M059J (cell line): ENCODE data around the gene EEPD1. TPM values are rescaled to one million over a fixed set of nuclear protein-coding genes. Genes with fewer than 3 reads are reported as not detected.

ENCODE experiments used
- DNase-seq: peaks from one replicate; pipeline ENCODE4 v3.0.0-alpha.2; 2012; ENCODE audit warnings: low read depth
- total RNA-seq: library from RNA; depleted of rRNA; stranded (reverse); fragments of >200 nt; shearing (Covaris generic); gene quantifications from 2 replicates; pipeline ENCODE4 v1.2.3, GENCODE V29; 2014

The EEPD1 gene
- total RNA-seq, 1 experiment from 2014 or later: 12.3 TPM

DNA sequence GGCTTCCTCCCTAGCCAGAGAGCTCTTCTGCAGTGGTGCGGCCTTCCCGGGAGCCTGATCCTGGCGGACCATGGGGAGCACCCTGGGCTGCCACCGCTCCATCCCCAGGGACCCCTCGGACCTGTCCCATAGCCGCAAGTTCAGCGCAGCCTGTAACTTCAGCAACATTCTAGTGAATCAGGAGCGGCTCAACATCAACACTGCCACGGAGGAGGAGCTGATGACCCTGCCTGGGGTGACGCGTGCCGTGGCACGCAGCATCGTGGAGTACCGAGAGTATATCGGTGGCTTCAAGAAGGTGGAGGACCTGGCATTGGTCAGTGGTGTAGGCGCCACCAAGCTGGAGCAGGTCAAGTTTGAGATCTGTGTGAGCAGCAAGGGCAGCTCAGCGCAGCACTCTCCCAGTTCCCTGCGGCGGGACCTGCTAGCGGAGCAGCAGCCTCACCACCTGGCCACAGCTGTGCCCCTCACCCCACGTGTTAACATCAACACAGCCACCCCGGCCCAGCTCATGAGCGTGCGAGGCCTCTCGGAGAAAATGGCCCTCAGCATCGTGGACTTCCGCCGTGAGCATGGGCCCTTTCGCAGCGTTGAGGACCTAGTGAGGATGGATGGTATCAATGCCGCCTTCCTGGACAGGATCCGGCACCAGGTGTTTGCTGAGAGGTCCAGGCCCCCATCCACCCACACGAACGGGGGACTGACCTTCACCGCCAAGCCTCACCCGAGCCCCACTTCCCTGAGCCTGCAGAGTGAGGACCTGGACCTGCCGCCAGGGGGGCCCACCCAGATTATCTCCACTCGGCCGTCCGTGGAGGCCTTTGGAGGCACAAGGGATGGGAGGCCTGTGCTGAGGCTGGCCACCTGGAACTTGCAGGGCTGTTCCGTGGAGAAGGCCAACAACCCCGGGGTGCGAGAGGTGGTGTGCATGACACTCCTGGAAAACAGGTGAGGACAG, 1.5 kb downstream of the EEPD1 start:
- no peak for DNase-seq

DNA sequence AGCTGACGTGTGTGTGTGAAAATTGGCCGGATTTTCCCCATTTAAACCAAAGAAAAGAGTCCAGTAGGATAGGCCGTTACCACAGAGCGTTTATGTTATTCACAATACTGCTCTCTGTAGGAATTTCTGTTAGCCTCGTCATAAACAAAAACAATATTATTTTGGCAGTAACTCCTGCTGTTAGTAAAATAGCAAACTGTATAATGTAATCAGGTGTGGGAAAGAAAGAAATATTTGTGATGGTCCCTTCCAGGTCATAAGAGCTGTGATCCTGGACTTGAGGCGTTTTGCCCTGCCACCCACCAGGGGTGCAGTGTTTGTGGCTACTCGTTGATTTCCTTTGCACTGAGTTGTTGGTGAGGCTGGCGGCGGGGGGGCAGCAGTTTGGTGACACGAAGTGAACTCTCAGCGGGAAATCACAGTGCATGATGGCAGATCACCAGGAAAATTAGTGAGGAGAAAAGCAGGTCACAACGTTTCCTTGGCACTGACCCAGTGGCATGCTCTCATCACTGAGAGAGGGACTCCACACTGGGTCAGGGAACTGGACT, 2.8 kb downstream of the EEPD1 start:
- peak; percentile 78 for DNase-seq

DNA sequence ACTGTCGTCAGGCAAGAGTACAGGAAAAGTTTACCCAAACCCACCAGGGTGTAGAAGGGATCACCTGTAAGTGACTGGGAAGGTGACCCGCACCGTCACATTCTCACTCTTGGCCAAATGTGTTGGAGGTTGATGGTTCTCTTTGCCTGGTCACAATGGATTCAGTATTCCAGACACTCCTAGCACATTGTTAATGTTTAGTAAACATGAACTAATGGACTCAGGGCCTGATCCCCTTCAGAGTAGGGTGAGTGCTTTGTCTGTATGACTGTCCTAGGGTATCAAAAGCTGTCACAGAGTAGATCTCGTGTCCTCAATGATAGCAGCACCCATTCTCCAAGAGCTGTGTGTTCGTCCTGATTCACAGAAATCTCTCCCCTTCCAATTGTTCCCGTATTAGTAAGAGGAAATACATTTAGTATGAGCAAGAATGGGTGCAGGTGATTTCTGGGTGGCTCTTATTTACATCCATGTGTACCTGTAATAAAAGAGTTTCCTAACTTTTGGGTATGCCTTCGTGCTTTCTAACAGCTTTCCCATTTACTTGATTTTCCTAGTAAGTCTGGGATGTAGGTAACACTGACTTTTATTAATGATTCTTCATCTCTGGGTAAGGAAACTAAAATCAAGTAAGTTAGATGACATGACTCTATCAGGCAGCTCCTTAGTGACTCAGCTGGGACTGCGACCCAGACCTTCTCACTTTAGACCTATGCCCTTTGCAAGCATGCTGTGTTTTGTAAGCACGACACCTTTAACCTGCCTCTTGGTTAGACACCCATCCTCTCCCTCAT, 4.7 kb downstream of the EEPD1 start:
- no peak for DNase-seq

DNA sequence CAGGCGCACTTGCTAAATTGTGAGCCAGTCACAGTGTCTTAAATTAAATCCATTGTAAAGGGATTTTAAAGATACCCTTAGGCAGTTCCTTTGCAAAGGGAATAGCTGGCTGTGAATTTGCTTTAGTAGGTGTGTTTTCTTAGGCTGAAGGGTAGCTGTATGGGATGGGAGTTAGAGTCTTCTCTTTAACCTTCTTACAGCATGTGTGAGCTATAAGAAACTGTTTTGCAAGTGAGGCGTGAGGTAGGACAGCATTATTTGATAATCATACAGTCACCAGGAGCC, 5.2 kb downstream of the EEPD1 start:
- DNase-seq: no peak

DNA sequence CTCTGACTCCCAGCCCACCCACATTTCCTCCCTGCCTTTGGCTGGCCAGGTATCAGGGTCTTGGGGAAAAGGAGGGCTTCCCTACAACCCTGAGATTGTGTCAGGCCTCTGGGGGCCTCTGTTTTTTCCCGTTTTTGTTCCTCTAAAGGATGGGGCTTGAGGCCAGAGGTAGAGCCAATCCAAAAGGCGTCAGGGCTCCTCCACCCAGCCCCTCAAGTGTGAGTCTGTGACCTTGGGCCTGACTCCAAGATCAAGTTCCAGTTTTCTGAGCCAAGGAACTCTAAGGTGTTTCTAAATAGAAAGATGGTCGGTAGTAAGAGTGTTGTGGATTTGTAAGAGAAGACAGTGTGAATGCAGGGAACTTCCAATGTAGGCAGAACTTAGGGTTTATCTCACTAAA, 6.6 kb downstream of the EEPD1 start:
- DNase-seq: no peak

DNA sequence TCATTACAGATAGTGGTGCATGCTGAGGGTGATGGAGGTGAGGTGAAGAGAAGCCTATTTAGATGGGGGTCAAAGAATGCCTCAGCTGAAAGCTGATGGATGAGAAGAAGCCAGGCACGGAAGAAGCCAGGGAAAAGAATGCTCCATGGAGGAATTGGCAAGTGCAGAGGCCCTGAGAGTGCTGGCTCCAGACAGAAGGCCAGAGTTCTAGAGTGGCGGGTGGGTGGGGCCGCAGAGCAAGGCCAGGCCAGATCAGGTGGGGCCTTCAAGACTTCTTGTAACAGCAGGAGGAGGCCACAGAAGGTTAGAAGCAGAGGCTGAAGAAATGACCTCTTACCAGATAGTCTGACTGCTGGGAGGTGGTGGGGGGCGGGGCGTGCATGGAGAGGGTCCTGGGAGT, 7.3 kb downstream of the EEPD1 start:
- no peak for DNase-seq

DNA sequence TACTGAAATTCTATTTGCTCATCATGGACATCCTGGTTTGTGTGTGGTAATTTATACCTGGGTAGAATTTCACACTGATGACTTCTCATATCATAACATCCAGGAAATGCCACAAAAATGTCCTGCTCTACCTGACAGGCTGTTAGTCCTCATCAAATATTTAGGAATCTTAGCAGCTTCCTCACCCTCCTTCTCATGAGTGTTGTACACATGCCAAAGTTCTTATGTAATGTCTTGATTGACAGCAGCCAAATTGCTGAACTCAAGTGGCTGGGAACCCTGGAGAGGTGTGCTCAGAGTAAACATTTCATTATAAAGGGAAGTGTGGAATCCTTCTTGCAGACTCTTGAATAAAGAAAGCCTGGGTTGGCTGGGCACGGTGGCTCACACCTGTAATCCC, 8.9 kb downstream of the EEPD1 start:
- peak; percentile 32 for DNase-seq

DNA sequence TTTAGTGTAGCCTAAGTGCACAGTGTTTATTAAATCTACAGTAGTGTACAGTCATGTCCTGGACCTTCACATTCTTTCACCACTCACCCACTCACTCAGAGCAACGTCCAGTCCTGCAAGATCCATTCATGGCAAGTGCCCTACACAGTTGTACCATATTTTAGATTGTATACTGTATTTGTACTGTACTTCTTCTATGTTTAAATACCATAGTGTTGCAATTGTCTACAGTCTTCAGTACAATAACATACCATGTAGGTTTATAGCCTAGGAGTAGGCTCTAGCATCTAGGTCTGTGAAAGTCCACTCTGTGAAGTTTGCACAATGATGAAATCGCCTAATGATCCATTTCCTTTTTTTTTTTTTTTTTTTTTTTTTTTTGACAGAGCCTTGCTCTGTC, 12.0 kb downstream of the EEPD1 start:
- no peak for DNase-seq

DNA sequence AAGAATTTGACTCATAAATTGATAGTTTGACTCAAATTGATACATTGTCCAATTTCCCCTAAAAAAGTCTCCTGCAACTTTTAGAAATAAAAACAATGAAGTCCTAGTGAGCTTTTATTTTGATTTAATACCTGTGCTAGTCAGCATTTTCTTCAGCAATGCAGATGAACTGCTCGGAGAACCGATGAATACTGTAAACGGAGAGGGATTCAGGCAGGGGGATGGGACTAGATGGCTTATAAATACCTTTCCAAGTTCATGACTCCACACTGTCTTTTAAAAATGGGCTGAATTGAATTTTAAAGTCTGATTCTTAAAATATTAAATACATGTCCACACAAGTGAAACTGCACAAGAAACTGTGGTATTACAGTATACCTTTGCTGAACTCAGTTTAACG, 12.7 kb downstream of the EEPD1 start:
- DNase-seq: no peak

DNA sequence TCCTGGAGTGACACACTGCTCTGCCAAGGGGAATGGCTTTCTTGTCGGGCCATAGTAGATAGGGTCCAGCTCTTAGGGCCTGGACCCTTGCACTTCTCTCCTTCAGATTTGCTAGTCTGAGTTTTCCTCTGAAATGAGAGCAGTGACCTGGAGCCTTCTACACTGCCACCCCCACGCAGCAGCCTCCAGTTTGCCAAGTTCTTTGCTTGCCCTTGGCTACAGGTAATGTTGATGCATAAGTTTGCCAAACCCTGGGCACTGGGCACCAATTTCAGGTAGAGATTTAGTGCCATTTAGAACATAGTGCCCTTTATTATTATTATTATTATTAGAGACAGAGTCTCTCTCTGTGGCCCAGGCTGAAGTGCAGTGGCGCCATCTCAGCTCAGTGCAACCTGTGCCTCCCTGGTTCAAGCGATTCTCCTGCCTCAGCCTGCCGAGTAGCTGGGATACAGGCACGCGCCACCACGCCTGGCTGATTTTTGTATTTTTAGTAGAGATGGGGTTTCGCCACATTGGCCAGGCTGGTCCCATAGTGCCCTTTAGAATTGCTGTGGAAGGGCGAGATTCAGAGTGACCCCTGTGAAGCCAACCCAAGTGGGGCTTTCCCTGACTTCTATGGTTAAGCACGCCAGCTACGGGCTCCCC, 14.5 kb downstream of the EEPD1 start:
- DNase-seq: no peak

DNA sequence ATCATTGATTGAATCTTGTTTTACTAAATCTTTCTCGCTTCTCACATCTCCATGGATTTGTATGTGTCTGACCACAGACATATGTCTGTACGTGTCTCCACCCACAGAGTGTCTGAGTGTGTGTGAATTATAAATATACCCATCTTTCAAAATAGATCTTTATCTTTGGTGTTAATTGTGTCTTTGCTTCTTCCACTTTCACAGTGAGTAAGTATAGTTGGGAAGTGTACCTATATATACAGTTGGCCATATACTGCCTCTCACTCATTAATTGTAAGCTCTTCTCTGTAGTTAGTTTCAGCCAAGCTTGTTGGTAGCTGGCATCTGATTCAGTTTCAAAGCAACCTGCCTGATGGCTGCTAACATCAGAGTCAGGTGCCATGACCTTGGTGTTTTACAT, 18.4 kb downstream of the EEPD1 start:
- no peak for DNase-seq

DNA sequence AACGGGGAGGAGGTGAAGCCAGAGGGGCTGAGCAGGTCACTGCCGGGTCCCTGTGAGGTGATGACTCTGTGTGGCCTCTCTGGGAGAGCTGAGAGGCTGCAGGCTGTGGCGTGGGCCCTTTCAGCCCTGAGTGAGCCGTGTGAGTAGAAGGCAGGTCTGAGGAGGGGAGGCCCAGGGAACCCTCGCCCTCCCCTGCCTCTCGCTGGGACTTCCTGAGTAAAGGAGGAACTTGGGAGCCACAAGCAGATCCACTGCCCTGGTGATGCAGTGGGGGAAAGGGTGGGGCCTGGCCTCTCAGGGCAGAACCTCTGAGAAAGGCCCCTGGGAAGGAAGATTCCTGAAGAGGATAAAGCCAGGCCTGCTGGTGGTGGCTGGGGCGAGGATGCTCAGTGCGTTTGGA, 22.8 kb downstream of the EEPD1 start:
- no peak for DNase-seq

DNA sequence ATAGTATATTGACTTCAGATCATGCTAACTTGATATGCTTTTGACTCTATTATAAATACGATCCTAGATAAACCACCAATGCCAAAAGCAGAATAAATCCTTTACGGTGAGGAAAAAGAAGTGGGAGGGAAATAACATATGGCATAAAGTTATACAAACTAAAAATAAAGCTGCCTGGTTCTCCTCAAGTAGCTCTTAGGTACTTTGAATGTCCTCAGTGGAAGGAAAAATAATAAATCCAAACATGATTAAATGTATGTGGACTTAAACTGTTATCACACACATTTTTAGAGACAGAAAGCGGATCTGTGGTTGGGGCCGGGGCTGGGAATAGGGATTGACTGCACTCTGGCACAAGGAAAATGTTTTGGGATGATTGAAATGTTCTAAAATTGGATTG, 23.6 kb downstream of the EEPD1 start:
- DNase-seq: no peak

DNA sequence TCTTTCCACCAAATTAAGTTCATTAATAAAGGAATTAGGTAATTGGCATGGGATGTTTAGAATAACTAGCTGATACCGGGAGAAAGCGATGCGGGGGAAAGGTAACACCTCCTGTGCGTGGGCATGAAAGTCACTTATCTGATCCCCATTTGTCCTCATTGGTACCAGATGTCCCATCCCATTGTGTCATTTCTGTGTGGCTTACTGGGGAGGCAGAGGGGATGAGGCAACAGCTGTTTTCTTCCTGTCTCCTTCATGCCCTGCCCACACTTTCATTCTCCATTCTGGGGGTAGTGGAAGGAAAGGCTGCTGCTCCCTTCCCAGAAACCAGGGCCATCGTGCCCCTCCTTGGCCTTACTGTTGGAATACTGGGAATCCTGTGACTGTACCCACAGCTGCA, 27.1 kb downstream of the EEPD1 start:
- no peak for DNase-seq

DNA sequence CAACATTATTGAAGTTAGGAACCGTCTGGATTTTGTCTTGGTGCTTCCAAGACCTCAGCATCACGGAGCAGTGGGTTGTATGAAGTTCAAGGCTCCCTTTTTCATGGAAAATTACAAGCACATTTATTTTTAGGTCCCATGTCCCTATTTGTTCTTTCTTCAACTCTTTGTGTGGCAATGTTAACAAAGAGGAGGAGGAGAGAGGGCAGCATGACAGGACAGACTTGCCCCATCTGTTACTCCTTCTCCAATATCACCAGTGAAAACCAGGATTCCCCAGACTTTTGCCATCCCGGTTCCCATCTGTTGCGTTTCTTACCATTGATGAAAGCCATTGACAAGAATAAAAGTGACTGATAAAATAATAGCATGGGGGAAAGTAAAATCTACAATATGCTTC, 28.6 kb downstream of the EEPD1 start:
- DNase-seq: no peak

DNA sequence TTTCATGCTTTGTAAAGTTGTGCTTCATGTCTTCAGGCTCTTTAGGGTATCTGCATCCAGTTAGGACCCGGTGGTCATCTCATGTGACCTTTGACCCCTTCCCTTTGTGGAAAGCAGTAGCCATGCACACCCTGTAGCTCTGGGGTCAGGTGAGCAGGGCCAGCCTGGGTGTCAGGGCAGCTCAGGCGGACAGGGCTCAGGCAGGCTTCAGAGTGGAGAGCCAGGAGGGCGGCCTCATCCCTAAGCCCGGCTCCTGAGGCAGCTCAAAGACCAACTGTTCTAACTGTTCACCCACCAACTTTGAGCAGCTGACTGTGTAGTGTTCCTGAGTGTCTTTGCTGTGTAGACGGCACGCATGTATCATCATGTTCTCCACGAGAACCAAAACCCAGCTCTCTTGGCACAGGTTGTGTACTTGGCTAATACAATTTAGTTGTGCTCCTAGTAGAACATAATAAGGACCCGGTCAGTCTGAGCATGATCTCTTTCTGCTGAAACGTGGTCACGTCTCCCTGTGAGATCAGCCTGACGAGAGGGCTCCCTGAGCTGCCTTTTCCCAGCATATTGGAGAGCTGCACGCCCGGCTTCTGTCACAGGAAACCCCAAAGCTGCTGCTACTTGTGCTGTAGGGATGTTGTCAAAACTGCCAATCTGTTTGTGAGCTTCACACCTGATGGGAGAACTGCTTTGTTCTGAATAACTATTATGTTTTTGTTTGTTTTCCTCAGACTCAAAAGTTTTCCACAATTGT, 30.0 kb downstream of the EEPD1 start:
- DNase-seq: no peak

DNA sequence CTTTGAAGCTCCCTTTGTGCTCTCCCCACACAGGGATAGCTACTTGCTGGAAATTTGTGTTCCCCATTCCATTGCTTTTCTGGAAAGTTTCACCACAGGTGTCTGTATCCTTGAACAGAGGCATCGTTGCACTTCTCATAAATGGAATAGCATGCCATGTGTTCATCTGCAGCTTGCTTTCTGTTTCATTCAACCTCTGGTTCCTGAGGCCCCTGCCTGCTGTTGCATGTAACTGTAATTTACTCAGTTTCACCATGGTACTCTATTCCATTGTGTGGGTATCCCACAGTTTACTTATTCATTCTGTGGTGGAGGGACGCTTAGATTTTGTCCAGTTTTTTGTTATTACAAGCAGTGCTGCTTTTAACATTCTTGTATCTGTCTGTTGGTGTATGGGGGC, 32.0 kb downstream of the EEPD1 start:
- DNase-seq: no peak

DNA sequence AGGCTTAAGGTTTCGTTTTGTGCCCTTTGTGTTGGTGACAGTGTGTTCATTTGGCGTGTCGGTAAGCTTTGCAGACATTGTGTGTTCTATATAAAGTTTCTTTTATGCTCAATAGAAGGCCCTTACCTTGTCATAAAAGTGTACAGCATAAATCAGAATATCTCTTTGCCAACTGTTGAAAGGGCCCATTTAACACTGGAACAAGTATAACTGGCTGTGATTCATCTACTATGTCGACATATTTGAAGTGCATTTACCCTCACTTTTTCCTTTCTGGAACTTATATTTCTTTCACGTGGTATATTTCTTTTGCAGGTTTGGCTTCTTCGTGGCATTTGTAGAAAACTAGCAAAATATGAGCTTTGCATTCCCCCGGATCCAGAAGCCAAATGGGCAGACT, 32.7 kb downstream of the EEPD1 start:
- no peak for DNase-seq

DNA sequence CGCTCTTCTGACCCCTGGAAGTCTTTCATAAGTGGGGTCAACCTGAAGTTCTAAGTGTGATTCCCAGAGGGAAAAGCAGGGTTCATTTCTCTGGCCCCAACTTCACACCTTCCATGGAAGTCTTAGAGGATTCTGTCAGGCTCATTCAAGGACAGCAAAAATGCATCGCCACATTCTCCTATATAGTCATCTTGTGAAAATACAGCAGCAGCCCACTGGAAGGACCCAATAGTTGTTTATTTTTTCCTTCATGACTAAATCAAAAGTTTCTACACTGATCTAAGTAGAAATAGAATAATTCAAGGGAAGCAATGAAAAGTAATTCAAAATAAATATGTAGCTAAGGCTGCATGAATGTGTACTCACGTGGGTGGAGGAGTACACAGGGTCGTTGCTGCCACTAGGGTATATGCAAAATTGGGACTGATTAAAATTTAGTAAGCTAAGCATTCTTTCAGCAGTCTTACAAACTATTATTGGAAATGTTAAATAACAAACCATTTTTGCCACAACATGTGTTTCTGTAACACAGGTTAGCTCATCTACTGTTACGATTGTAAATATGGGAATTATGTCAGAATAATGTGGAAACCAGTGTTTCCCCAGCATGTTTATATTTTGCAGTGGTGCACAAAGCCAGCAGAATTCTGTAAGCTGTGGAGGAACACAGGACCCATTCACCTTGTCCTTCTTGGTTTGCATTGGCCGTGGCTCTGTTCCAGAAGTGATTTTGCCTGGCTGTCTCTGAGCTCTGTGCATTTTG, 33.5 kb downstream of the EEPD1 start:
- DNase-seq: no peak

DNA sequence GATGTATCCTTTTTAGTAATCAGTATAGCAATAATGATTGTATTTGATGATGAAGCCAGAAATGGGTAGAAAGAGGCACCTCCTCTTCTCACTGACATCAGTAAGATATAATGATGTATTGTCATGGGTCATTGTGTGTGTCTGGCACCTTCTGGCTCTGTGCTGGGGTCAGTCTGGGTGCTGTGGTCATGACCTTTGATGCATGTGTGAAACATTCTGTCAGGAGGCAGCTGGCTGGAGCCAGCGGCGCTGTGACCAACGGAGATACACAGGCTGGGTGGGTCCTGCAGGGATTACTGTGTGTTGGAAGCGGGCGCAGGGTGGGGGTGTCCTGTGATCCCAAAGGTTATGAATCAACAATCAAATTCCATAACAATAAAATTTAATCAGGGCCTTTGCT, 35.2 kb downstream of the EEPD1 start:
- DNase-seq: no peak

DNA sequence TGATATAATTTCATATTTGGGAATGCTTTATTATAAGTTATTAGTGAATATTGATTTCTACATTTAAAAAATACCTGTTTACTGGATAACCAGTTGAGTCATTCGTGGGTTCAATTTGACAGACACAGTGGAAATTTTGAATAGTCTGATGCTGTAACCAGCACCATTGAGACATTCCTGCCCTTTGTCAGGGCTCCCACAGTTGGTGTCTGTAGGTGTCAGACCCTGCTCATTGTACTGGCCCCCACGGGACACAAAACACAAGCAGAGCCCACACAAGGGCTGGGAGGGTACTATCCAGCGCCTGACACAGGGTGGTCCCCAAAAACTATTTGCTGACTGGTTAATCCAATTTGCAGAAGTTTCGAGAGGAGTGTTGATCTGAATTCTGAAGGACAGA, 35.9 kb downstream of the EEPD1 start:
- no peak for DNase-seq
